NCI-H146 (cell line): ENCODE results near the gene PLXNA1.

Source experiments
- DNase-seq: peaks from one replicate; lab custom pipeline; 2025; lab: John Stamatoyannopoulos, UW

PLXNA1 gene

DNA sequence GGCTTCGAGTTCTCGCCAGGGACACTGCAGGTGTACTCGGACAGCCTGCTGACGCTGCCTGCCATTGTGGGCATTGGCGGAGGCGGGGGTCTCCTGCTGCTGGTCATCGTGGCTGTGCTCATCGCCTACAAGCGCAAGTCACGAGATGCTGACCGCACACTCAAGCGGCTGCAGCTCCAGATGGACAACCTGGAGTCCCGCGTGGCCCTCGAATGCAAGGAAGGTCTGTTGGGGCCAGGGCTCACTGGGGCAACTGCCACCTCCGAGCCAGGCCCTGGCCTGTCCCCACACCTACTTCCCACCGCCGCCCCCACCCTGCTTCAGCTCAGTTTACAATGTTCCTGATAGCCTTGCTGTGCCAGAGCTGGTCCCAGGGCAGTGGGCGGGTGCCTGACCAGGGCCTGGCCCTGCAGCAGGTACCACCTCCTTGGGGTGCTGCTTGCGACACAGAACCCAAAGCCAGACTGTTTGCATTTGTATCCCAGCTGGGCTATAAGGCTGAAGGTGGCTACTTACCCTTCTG lies 35.5 kb downstream of the PLXNA1 start:
- DNase-seq, result no peak

- no peak for DNase-seq
Measured at GRCh38 chr3:127019449-127019848, 36.5 kb downstream of the PLXNA1 start.

DNA sequence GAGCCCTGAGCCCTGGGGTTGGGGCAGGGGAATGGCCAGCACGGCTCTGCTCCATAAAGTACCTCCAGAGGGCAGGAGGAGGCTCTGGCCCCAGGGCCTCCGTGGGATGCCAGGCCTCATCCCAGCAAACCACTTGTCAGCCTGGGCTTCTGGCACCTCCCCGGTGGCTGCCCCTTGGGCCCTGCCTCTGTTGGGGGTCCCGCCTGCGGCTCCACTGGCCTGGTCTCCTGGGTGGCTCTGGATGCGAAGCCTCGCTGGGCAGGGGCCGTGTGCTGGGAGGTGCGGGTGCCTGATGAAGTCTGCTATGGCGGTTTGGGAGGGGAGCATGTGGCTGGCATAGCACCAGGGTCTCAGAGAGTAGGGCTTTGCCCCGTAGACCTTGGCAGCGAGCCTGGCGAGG lies 37.6 kb downstream of the PLXNA1 start:
- no peak for DNase-seq

DNA sequence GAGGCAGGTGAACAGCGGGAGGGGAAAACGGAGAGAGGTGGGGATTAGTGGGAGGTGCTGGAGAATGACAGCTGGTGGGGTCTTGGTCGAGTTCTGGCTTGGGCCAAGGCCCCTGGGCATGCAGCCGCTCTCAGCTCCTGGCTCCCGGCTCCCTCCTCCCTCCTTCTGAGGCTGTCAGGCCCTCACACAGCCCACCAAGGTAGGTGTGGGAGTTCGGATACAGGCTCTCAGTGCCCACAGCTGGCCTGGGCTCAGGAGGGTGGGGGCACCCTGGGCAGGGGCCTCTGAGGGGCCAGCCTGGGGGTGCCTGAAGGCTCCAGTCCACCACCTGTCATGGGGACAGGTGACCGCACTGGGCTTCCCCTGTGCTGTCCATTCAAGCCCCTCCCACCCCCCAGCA lies 39.9 kb downstream of the PLXNA1 start:
- DNase-seq, result no peak

DNA sequence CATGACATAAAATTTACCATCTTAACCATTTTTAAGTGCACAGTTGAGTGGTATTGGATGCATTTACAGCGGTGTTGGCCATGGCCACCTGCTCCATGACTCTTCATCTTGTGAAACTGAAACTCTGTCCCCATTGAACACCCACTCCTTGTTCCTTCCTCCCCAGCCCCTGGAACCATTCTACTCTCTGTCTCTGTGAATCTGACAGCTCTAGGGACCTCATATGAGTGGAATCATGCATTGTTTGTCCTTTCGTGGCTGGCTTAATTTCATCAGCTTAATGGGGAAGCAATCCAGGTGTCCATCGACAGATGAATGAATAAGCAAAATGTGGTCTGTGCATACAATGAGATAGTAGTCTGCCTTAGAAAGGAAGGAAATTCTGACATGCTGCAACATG lies 42.5 kb downstream of the PLXNA1 start:
- no peak for DNase-seq

DNA sequence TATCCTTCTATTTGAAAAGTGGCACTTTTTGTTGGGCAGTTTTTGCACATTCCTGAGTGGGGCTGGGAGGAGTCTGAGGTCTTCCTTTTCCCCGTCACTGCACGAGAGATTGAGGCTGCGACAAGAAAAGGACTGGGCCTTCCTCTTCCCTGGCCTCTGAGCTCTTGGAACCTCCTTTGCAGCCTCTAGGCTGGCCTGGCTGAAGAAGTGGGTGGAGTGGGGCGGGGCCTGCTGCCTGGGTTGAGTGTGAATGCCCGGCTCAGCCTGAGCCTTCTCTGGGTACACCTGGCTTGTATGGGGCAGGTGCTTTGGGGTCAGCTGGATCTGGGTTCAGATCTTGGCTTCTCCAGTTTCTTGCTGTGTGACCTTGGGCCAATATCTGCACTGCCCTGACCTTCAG lies 43.1 kb downstream of the PLXNA1 start:
- DNase-seq, result no peak

DNA sequence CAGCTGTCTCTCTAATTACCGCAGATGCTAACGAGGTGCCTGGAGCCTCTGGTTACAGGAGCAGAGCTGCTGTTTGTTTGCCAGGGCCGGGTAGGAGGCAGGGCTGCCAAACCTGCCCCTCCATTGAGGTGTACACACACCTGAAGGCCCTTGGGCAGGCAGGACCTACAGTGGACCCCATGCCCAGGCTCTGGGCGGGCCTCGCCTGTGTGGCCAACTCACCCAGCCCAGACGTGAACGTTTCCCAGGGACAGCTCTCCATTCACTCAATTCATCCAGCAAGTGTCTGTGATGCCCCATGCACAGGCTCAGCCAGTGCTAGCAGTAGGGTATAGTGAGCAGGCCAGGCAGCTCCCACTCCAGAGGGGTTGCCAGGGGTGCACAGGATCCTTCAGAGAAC lies 43.7 kb downstream of the PLXNA1 start:
- no peak for DNase-seq

GRCh38 chr3:127027061-127027735 lies 44.3 kb downstream of the PLXNA1 start:
- no peak for DNase-seq

DNA sequence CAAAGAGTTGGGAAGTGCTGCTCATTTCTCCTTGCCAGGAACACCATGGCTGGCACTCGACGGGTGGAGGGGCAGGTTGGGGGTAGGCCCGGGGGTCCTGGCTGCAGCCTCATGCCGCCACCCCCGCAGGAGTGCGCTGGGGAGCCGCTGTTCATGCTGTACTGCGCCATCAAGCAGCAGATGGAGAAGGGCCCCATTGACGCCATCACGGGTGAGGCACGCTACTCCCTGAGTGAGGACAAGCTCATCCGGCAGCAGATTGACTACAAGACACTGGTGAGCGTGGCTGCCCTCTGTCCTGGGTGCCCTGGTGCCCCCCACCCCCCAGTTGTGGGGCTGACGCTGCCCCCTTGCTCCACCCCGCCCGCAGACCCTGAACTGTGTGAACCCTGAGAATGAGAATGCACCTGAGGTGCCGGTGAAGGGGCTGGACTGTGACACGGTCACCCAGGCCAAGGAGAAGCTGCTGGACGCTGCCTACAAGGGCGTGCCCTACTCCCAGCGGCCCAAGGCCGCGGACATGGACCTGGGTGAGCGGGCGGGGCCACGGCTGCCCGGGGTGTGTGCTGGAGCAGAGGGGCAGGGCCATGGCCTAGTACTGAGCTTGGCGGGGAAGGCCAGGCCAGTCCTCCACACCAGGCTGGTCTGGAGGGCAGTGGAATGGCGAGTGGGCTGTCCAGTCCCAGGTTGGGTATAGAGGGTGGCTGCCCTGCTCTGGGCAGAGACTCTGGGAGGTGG lies 45.1 kb downstream of the PLXNA1 start:
- no peak for DNase-seq

DNA sequence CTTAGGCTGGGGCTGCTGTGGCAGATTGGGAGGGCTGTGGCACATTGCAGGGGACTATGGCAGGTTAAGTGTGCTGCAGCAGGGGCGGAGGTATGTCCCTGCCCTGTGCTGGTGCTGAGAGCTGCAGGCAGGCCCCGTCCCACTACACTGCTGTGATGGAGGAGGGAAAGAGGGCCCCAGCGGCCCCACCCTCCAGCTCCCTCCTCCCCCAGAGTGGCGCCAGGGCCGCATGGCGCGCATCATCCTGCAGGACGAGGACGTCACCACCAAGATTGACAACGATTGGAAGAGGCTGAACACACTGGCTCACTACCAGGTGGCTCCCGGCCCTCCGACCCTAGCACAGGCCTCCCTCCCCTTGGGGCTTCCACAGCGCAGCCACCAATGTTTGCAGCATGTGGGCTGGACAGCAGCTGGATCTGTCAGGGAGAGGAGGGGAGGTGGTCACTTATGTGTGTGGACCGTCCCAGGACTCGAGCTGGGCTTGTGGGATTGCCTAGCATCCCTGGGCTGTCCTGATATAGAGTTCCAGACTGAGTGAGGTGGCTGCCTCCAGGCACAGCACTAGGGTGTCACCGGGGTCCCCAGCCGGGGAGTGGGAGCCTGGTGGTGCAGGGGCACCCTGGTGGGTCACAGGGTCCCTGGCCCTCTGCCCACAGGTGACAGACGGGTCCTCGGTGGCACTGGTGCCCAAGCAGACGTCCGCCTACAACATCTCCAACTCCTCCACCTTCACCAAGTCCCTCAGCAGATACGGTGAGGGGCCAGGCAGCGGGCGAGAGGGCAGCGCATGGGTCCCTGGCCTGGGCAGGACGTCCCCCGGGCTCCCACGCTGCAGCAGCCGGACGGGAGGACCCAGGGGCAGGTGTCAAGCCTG lies 46.1 kb downstream of the PLXNA1 start:
- no peak for DNase-seq

DNA sequence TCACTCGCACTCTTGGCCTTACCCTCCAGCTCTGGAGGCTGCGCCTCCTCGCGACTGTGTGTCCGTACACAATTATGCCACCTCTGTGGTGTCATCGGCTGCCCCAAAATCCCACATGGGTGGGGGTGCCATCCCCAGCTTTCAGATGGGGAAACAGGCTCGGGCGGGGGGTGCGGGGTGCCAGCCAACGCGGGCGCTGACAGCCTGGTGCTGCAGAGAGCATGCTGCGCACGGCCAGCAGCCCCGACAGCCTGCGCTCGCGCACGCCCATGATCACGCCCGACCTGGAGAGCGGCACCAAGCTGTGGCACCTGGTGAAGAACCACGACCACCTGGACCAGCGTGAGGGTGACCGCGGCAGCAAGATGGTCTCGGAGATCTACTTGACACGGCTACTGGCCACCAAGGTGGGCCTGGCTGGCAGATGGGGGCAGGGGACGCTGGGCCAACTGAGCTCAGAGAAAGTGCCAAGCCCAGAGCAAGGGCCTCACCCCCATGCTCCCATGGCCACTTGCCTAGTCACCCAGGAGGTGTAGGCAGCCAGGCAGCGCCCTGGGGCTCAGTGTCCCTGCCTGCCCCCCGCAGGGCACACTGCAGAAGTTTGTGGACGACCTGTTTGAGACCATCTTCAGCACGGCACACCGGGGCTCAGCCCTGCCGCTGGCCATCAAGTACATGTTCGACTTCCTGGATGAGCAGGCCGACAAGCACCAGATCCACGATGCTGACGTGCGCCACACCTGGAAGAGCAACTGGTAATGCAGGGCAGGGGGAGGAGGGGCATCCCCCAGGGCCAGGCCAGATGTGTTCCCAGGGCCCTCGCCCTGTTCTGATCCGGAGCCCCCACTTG lies 47.0 kb downstream of the PLXNA1 start:
- no peak for DNase-seq

- no peak for DNase-seq
Measured at GRCh38 chr3:127030508-127031412, 47.8 kb downstream of the PLXNA1 start.

GRCh38 chr3:127031413-127031810 lies 48.5 kb downstream of the PLXNA1 start:
- DNase-seq, result no peak

DNA sequence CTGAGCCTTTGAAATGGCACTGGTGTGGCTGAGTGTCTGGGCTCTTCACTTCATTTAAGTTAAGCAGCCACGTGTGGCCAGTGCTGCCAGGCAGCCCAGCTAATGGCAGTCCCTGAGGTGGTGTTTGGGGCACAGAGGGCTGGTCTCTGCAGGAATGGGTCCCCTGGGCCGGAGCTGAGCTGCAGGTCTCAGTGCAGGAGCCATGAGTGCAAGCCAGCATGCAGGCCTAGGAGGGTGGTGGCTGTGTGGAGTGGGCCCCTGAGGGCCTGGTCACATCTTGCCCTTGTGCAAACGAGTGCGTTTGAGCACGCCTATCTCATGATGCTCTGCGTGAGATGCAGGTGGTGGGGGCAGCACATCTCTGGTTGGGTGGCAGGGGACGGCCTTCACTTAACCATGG lies 48.9 kb downstream of the PLXNA1 start:
- DNase-seq, result no peak

DNA sequence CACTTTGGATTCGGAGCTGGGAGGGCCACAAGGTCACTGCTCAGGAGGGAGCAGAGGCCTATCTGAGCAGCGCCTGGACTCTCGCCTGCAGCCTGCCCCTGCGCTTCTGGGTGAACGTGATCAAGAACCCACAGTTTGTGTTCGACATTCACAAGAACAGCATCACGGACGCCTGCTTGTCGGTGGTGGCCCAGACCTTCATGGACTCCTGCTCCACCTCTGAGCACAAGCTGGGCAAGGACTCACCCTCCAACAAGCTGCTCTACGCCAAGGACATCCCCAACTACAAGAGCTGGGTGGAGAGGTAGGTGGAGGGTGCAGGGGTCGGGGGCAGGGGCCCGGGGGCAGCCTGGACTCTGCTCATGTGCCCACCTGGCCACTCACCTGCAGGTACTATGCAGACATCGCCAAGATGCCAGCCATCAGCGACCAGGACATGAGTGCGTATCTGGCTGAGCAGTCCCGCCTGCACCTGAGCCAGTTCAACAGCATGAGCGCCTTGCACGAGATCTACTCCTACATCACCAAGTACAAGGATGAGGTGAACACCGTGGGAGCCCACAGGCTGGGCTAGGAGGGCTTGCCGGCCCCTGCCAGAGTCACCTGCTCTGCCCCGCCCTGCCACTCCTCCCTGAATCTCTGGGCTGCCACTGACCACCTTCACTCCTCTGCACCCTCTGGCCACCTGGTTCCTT lies 49.5 kb downstream of the PLXNA1 start:
- DNase-seq, result no peak
